SK-N-SH (cell line): Measurements from ENCODE around the gene A4GALT.

Experiments used
- CTCF ChIP-seq: fragments of 200-600 bp; sonication (generic); IDR thresholded peaks from 2 replicates; pipeline ENCODE4 v1.6.1; 2017; ENCODE audit warnings: antibody characterized with exemption, mild to moderate bottlenecking, moderate library complexity
- ELF1 ChIP-seq: IDR thresholded peaks from 2 replicates; pipeline ENCODE4 v1.4.0; 2012
- EZH2phosphoT487 ChIP-seq: fragments of 200-600 bp; sonication (generic); IDR thresholded peaks from 2 replicates; pipeline ENCODE4 v1.6.1; 2017; ENCODE audit warnings: low read depth, mixed run types, mild to moderate bottlenecking, antibody characterized with exemption, moderate library complexity, borderline replicate concordance
- MXI1 ChIP-seq: IDR thresholded peaks from 2 replicates; pipeline ENCODE4 v1.6.1; 2012; ENCODE audit warnings: mild to moderate bottlenecking, low read depth, low read length, improper control_type of control experiment
- RAD21 ChIP-seq: IDR thresholded peaks from 2 replicates; pipeline ENCODE4 v1.6.1; 2012; ENCODE audit warnings: mild to moderate bottlenecking, low read length

- no peak for TF ChIP-seq CTCF
- TF ChIP-seq EZH2phosphoT487: no peak
- TF ChIP-seq ELF1: no peak
- TF ChIP-seq MXI1: no peak
- no peak for TF ChIP-seq RAD21
Observed at GRCh38 chr22:42682113-42682851, 38.4 kb downstream of the A4GALT start.
